GM18499 (cell line): ENCODE data around the gene SEMA7A.

Experiments
- ATAC-seq: cut with Tn5 transposase; IDR thresholded peaks from one replicate; pipeline ENCODE4 v1.9.1; 2021; ENCODE audit warnings: moderate number of reproducible peaks; ENCODE audit not compliant: insufficient read depth, unreplicated experiment

SEMA7A gene

GRCh38 chr15:74453925-74454763, 20.4 kb upstream of the SEMA7A start:
- ATAC-seq, result no peak

DNA sequence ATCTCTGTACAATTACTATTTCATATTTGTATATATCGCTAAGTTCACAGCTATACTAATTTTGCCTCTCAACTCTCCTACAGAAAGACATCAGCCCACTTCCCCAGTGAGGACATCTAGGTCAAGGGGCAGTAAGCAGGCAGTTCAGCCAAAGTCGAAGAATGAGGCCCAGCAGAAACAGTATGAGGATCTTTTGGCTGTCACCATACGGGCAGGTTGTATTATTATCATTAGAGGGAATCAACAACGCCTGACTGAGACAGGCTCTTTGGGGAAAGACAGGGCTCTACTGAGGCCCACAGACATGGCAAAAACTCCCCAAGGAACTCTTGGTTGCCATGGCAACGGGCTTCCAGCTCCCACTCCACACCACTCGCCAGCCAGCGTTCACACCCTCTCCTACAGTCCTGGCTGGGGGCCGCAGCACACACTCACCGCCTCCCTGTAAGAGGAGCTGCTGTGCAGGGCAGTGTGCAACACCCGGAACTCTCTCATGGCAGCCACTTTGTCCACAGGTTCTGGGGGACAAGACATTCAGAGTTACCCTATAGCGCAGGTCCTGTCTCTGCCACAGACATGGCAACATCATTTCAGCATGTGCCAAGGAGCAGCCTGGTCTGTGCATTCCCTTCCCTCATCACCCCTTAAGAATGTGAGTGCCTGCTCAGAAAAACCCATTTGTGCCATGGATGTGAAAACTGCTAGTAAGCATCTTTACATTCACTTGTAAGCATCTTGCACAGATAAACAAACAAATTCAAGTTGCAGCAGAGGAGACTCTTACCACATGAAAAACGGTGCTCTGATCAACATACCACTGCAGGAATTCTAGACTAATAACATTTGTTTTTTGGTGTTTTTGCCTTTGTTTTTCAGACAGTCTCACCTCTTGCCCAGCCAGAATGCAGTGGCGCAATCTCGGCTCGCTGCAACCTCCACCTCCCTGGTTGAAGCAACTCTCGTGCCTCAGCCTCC, 18.4 kb upstream of the SEMA7A start:
- no peak for ATAC-seq

DNA sequence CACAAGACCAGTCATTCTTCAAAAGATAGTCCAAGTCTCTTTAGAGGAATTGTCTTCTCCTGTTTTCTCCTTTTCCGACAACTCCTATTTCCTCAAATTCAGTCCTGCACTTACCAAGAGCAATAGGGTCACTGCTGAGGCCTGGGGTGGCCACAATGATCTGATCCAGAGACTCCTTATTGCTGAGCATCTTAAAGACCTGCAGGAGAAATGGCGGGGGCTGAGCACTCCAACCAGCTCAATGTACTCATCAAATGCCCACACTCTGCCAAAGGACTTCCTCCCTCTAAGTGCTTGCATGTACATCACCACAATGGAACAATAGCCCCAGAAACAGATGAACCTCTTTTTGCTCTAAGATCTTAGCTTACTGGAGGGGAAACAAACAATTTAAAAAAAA, 17.6 kb upstream of the SEMA7A start:
- no peak for ATAC-seq

- ATAC-seq, result no peak
Measured at GRCh38 chr15:74449643-74450205, 16.0 kb upstream of the SEMA7A start.

- ATAC-seq, result no peak
Measured at GRCh38 chr15:74449095-74449494, 15.3 kb upstream of the SEMA7A start.

GRCh38 chr15:74445816-74446763, 12.3 kb upstream of the SEMA7A start:
- ATAC-seq, result no peak

GRCh38 chr15:74444106-74445062, 10.6 kb upstream of the SEMA7A start:
- ATAC-seq, result no peak

DNA sequence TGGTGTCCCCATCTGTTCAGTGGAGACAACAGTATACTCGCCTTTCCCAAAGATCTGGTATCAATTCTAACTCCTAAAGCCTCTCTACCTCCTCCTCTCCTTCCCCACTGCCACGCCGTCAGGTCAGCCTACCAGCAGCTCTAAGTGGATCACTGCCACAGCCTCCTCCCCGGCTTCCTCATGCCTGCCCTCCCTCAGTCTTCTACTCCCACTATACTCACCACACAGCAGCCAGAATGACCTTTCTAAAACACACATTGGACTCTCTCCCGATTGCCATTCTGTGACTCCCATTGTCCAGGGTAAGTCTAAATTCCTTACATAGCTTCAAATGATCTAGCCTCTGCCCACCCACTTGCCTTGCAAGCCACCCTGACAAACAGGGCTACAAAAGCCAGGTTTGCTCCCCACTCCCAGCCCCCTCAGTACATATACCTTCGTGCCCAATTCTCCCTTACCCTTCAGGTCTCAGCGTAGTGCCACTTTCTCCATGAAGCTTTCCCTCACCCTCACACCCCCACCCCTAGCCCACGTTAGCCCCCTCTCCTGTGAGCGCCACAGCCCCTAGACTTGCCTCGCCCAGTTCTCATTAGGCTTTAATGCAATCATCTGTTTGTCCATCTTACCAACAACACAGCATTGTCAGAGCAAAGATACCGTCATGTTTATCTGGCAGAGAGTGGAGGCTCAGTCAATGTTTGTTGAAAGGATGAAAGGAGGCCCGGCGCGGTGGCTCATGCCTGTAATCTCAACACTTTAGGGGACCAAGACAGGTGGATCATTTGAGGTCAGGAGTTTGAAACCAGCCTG, 9.5 kb upstream of the SEMA7A start:
- ATAC-seq, result no peak

- ATAC-seq, result no peak
Measured at GRCh38 chr15:74442604-74443003, 8.8 kb upstream of the SEMA7A start.

GRCh38 chr15:74442063-74442462, 8.3 kb upstream of the SEMA7A start:
- no peak for ATAC-seq

DNA sequence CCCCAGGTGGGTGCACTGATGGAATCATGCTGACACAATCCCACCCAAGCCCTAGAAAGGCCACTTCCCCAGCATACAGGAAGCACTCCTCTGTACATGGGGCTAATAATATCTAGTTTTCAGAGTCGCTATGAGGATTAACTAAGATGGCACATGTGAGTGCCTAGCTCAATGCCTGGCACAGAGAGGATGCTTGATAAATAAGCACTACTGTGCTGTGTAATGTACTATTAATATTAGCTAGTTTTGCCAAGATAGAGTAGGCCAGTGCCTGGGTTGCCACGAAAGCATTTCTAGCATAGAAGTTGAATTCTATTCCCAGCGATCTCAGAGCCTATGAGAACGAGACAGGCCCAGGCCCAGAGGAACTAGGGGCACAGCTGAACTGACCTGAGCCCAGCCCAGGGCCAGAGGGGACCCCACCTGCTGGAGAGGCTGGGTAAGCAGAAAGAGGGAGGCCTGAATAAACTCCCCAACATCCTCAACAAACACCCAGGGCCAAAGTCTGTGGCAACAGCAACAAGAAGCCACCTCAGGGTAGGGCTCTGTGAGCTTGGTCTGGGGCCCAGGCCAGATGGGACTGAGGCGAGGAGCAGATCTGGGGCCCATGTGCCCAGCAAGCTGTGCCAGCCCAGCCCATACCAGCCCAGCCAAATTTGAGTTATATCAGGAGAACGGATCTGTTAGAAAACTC, 7.6 kb upstream of the SEMA7A start:
- ATAC-seq, result no peak

DNA sequence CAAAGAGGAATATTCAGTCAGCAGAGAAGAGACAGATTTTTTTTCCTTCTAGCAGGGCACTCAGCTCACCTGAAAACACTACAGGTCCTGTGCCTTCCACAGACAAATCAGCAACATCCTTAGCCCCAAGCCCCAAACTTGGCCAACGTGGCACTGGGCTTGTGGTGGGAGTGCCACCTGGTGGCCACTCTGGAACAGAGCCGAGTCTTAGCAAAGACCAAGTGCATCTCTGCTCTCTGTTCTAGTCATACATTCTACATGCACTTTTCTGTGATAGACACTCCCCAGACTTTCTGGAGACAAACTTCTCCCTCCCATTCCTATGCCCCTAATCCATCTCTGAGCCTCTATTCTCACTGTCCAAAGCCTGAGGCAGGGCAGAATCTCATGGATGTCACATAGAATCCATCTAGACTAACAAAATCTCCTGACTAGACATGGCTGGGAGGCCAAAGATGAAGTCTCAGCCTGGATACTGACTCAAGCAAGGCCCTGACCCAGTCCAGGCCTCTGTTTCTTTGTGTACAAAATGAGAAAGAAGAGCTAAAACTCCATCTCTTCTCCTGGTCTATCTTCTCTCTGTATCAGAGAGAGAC, 5.1 kb upstream of the SEMA7A start:
- no peak for ATAC-seq

- ATAC-seq, result no peak
Measured at GRCh38 chr15:74438206-74438605, 4.4 kb upstream of the SEMA7A start.

GRCh38 chr15:74434263-74435136, 742 bp upstream of the SEMA7A start:
- no peak for ATAC-seq

DNA sequence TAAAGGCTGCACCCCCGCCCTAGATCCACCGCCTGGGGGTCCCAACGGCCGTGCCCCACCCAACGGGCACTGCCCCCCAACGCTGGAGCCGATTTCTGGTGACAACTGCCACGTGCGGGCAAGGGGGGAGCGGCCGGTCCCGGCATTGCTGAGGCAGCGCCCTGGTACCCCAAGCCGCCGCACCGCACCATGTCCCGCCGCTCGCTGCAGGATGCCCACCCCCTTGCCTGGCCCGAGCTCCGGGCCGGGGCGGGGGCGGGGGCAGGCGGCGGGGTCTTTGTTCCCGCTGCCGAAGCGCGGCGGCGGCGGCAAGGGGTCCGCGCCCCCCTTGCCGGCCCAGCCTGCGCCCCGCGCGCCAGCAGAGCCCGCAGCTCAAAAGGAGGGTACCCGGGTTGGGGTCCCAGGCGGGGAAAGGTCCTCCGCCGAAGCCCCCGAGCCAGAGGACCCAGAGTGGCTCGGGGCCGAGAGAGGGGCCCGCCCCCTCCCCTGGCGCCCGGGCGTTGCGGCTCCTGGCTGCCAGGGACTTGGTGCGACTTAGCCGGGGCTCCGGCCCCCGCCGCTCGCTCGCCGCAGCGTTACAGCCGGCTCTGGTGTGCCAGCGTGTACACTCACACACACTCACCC, 678 bp downstream of the SEMA7A start:
- no peak for ATAC-seq
